ENCODE data around the gene NAA16. TPM values are rescaled to one million over a fixed set of nuclear protein-coding genes. Genes with fewer than 3 reads are reported as not detected.

NAA16 gene
- total RNA-seq, 1 experiment from 2014 or later, result 11.4 TPM

- no peaks in the 10 kb centered on the region for H3K27me3 ChIP-seq (ENCODE audit: control insufficient read depth, insufficient read depth, low read length)
- H3K4me3 ChIP-seq (ENCODE audit: insufficient read depth, low read depth, low read length), result no peak overlapping the region
- DNase-seq, result peak; percentile 18
- H3K36me3 ChIP-seq (replicated peaks; ENCODE audit: control insufficient read depth, insufficient read depth, low read length), result no peaks in the 10 kb centered on the region
Observed at GRCh38 chr13:41402691-41403511, 91.8 kb downstream of the NAA16 start.

- H3K27me3 ChIP-seq (ENCODE audit: control insufficient read depth, insufficient read depth, low read length), result no peaks in the 10 kb centered on the region
- no peaks in the 10 kb centered on the region for H3K36me3 ChIP-seq (replicated peaks; ENCODE audit: control insufficient read depth, insufficient read depth, low read length)
- no peak overlapping the region for H3K4me3 ChIP-seq (ENCODE audit: insufficient read depth, low read depth, low read length)
- no peak for DNase-seq
Observed at GRCh38 chr13:41403983-41404382, 92.9 kb downstream of the NAA16 start.

GRCh38 chr13:41405367-41405766 lies 94.3 kb downstream of the NAA16 start:
- no peaks in the 10 kb centered on the region for H3K36me3 ChIP-seq (replicated peaks; ENCODE audit: control insufficient read depth, insufficient read depth, low read length)
- no peaks in the 10 kb centered on the region for H3K27me3 ChIP-seq (ENCODE audit: control insufficient read depth, insufficient read depth, low read length)
- no peak overlapping the region for H3K4me3 ChIP-seq (ENCODE audit: insufficient read depth, low read depth, low read length)
- no peak for DNase-seq

- H3K36me3 ChIP-seq (replicated peaks; ENCODE audit: control insufficient read depth, insufficient read depth, low read length), result no peaks in the 10 kb centered on the region
- DNase-seq, result no peak
- H3K4me3 ChIP-seq (ENCODE audit: insufficient read depth, low read depth, low read length), result no peak overlapping the region
- H3K27me3 ChIP-seq (ENCODE audit: control insufficient read depth, insufficient read depth, low read length), result no peaks in the 10 kb centered on the region
Observed at GRCh38 chr13:41407380-41407779, 96.3 kb downstream of the NAA16 start.

GRCh38 chr13:41408121-41408520 lies 97.1 kb downstream of the NAA16 start:
- H3K27me3 ChIP-seq (ENCODE audit: control insufficient read depth, insufficient read depth, low read length), result no peaks in the 10 kb centered on the region
- H3K36me3 ChIP-seq (replicated peaks; ENCODE audit: control insufficient read depth, insufficient read depth, low read length), result no peaks in the 10 kb centered on the region
- DNase-seq, result no peak

GRCh38 chr13:41408746-41409145 lies 97.7 kb downstream of the NAA16 start:
- DNase-seq, result no peak
- Histone ChIP-seq H3K36me3 (replicated peaks; ENCODE audit: control insufficient read depth, insufficient read depth, low read length) (no peaks in the 10 kb centered on the region), H3K4me3 (ENCODE audit: insufficient read depth, low read depth, low read length) (no peak overlapping the region), H3K27me3 (ENCODE audit: control insufficient read depth, insufficient read depth, low read length) (no peaks in the 10 kb centered on the region)

More at GRCh38 chr13:41408121-41408520, 97.1 kb downstream of the NAA16 start:
- no peak overlapping the region for H3K4me3 ChIP-seq (ENCODE audit: insufficient read depth, low read depth, low read length)

GRCh38 chr13:41409611-41410010 lies 98.5 kb downstream of the NAA16 start:
- H3K27me3 ChIP-seq (ENCODE audit: control insufficient read depth, insufficient read depth, low read length), result no peaks in the 10 kb centered on the region
- H3K4me3 ChIP-seq (ENCODE audit: insufficient read depth, low read depth, low read length), result no peak overlapping the region

GRCh38 chr13:41411060-41411459 lies 100.0 kb downstream of the NAA16 start:
- Histone ChIP-seq H3K36me3 (replicated peaks; ENCODE audit: control insufficient read depth, insufficient read depth, low read length) (no peaks in the 10 kb centered on the region), H3K4me3 (ENCODE audit: insufficient read depth, low read depth, low read length) (no peak overlapping the region), H3K27me3 (ENCODE audit: control insufficient read depth, insufficient read depth, low read length) (no peaks in the 10 kb centered on the region)
- DNase-seq, result no peak

More at GRCh38 chr13:41409611-41410010, 98.5 kb downstream of the NAA16 start:
- no peaks in the 10 kb centered on the region for H3K36me3 ChIP-seq (replicated peaks; ENCODE audit: control insufficient read depth, insufficient read depth, low read length)
- DNase-seq, result no peak

GRCh38 chr13:41411522-41411921 lies 100.5 kb downstream of the NAA16 start:
- no peaks in the 10 kb centered on the region for H3K36me3 ChIP-seq (replicated peaks; ENCODE audit: control insufficient read depth, insufficient read depth, low read length)
- no peaks in the 10 kb centered on the region for H3K27me3 ChIP-seq (ENCODE audit: control insufficient read depth, insufficient read depth, low read length)
- no peak overlapping the region for H3K4me3 ChIP-seq (ENCODE audit: insufficient read depth, low read depth, low read length)
- peak; percentile 14 for DNase-seq

GRCh38 chr13:41413872-41414271 lies 102.8 kb downstream of the NAA16 start:
- H3K27me3 ChIP-seq (ENCODE audit: control insufficient read depth, insufficient read depth, low read length), result no peaks in the 10 kb centered on the region
- no peaks in the 10 kb centered on the region for H3K36me3 ChIP-seq (replicated peaks; ENCODE audit: control insufficient read depth, insufficient read depth, low read length)
- no peak overlapping the region for H3K4me3 ChIP-seq (ENCODE audit: insufficient read depth, low read depth, low read length)
- DNase-seq, result no peak

GRCh38 chr13:41416276-41416675 lies 105.2 kb downstream of the NAA16 start:
- Histone ChIP-seq H3K4me3 (ENCODE audit: insufficient read depth, low read depth, low read length) (no peak overlapping the region), H3K27me3 (ENCODE audit: control insufficient read depth, insufficient read depth, low read length) (no peaks in the 10 kb centered on the region), H3K36me3 (replicated peaks; ENCODE audit: control insufficient read depth, insufficient read depth, low read length) (no peaks in the 10 kb centered on the region)
- no peak for DNase-seq

GRCh38 chr13:41418027-41418426 lies 107.0 kb downstream of the NAA16 start:
- Histone ChIP-seq H3K4me3 (ENCODE audit: insufficient read depth, low read depth, low read length) (no peak overlapping the region), H3K36me3 (replicated peaks; ENCODE audit: control insufficient read depth, insufficient read depth, low read length) (no peaks in the 10 kb centered on the region), H3K27me3 (ENCODE audit: control insufficient read depth, insufficient read depth, low read length) (no peaks in the 10 kb centered on the region)
- no peak for DNase-seq

- Histone ChIP-seq H3K27me3 (ENCODE audit: control insufficient read depth, insufficient read depth, low read length) (no peaks in the 10 kb centered on the region), H3K4me3 (ENCODE audit: insufficient read depth, low read depth, low read length) (no peak overlapping the region), H3K36me3 (replicated peaks; ENCODE audit: control insufficient read depth, insufficient read depth, low read length) (no peaks in the 10 kb centered on the region)
- DNase-seq, result no peak
Observed at GRCh38 chr13:41418731-41419130, 107.7 kb downstream of the NAA16 start.

GRCh38 chr13:41419206-41419605 lies 108.1 kb downstream of the NAA16 start:
- H3K4me3 ChIP-seq (ENCODE audit: insufficient read depth, low read depth, low read length), result no peak overlapping the region
- no peak for DNase-seq
- H3K36me3 ChIP-seq (replicated peaks; ENCODE audit: control insufficient read depth, insufficient read depth, low read length), result no peaks in the 10 kb centered on the region
- no peaks in the 10 kb centered on the region for H3K27me3 ChIP-seq (ENCODE audit: control insufficient read depth, insufficient read depth, low read length)

- no peaks in the 10 kb centered on the region for H3K27me3 ChIP-seq (ENCODE audit: control insufficient read depth, insufficient read depth, low read length)
- no peak for DNase-seq
- H3K36me3 ChIP-seq (replicated peaks; ENCODE audit: control insufficient read depth, insufficient read depth, low read length), result no peaks in the 10 kb centered on the region
- no peak overlapping the region for H3K4me3 ChIP-seq (ENCODE audit: insufficient read depth, low read depth, low read length)
Observed at GRCh38 chr13:41420146-41420545, 109.1 kb downstream of the NAA16 start.
